ENCODE measurements around the gene NCOA4.
"Not testable (repeated sequence)": the region's sequence is repeated elsewhere in the genome, so short reads cannot be mapped to it uniquely, and the experiment has no call there.

NCOA4 gene

GRCh38 chr10:46052057-46052790, 21.8 kb upstream of the NCOA4 start:
- DNase-seq (ENCODE audit: low spot score): no peak

DNA sequence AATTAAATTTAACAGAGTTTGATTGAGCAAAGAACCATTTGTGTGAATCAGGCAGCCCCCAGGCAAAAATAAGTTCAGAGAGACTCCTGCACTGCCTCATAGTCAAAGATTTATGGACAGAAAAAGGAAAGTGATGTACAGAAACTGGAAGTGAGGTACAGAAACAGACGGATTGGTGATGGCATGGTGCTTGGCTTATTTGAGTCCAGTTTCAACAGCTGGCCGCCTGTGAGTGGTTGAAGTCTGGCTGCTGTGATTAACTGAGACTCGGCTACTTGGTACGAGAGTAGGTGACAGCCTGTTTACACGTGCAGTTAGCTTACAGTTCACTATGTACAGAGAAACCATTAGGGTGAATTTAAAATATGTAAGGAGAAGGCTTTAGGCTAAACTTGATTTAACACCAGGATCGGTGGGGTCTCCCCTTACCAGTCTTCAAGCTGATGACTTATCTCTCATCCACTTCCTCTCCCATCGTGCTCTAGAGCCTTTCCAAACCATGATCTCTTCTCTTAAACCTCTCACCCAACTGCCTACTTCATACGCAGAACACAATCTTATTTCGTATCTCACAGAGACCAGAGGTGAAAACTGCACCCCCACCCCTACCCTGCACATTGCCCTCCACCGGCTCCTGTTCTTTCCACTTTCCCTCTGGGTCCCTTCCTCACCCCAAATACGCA, 20.7 kb upstream of the NCOA4 start:
- DNase-seq (ENCODE audit: low spot score): peak; percentile 13

- DNase-seq (ENCODE audit: low spot score): not testable (repeated sequence)
Observed at GRCh38 chr10:46049497-46049831, 19.0 kb upstream of the NCOA4 start.

DNA sequence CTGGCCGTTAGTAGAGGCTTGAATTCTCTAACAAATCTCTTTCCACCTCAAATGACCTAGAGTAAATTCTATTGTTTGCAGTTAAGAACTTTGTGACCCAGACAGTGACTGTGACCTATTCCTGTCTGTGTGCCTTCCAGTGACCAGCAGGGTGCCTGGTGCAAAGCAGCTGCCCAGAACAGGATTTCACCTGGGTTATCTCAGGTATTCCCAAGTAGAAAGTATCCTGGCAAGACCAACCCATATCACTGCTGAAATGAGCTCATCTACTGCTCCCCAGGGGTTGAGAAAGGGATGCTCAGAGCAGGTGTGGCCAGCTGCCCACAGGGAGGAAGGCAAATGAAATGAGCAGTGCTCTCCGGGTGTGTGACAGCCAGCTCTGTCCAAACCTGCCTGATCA, 17.7 kb upstream of the NCOA4 start:
- DNase-seq (ENCODE audit: low spot score): no peak

GRCh38 chr10:46046261-46046660, 15.8 kb upstream of the NCOA4 start, which contains the start of gene MSMB:
Gene MSMB, minus strand, starts transcription at chr10:46046269. Its CDS starts 32 bp downstream, at chr10:46046237.
- no peak for DNase-seq (ENCODE audit: low spot score)

DNA sequence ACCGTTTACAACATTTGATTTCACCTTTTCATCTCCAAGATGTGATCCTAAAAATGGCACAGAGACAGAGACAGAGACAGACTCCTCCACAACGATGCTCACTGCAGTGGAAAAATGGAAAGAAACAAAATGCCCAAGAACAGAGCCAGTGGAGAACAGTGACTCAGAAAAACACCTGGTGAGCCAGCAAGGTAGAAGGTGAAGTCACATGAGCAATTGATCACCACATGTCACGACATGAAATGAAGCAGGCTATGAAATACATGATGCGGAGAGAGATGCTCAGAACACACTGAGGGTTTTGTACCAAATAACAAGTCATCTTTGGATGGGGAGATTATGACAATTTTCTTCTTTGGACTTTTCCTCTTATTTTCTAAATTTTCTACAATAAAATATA, 12.1 kb upstream of the NCOA4 start:
- no peak for DNase-seq (ENCODE audit: low spot score)

DNA sequence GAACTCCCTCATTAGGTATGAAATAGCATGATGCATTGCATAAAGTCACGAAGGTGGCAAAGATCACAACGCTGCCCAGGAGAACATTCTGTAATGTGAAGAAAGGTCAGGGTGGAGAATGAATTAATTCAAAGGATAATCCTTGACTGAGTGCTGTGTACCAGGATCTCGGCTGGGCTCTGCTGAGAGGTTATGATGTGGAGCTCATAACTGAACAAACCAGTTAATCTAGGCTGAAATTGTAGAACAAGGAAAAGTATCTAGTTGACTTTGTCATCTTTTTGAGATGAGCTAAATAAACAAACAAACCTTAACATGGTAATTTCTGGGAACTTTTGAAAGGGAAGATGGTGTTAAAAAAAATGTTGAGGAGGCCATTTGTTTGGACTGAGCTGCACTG, 9.6 kb upstream of the NCOA4 start:
- DNase-seq (ENCODE audit: low spot score): no peak

GRCh38 chr10:46037107-46037825, 6.8 kb upstream of the NCOA4 start:
- DNase-seq (ENCODE audit: low spot score): no peak

GRCh38 chr10:46035923-46036849, 5.8 kb upstream of the NCOA4 start:
- DNase-seq (ENCODE audit: low spot score): no peak

GRCh38 chr10:46033602-46034011, 3.2 kb upstream of the NCOA4 start:
- no peak for DNase-seq (ENCODE audit: low spot score)

GRCh38 chr10:46031648-46032532, 1.5 kb upstream of the NCOA4 start:
- DNase-seq (ENCODE audit: low spot score): peak; percentile 20

- peak; percentile 42 for DNase-seq (ENCODE audit: low spot score)
Observed at GRCh38 chr10:46029461-46030030, 877 bp downstream of the NCOA4 start.

- DNase-seq (ENCODE audit: low spot score): peak; percentile 86
Observed at GRCh38 chr10:46028584-46029460, 1.6 kb downstream of the NCOA4 start.

DNA sequence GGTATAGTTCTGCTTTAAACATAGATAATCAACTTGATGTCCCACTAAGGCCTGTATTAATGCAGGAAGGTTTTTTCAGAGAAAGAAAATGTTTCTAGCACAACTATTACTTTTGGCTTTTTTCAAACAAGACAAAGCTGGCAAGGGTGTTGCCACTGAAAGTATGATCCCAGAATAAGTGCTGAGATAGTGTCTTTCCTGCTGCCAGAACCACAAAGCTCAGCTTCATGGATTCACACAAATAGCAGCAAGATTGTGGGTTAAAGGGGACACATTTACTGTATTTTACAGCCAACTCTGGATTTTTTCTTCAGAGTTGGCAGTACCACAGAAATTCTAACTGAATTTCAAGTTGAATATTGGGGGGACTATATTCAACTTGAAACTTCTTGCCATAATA, 4.3 kb downstream of the NCOA4 start:
- peak; percentile 11 for DNase-seq (ENCODE audit: low spot score)

GRCh38 chr10:46025406-46025805, 5.0 kb downstream of the NCOA4 start:
- DNase-seq (ENCODE audit: low spot score): peak; percentile 47

DNA sequence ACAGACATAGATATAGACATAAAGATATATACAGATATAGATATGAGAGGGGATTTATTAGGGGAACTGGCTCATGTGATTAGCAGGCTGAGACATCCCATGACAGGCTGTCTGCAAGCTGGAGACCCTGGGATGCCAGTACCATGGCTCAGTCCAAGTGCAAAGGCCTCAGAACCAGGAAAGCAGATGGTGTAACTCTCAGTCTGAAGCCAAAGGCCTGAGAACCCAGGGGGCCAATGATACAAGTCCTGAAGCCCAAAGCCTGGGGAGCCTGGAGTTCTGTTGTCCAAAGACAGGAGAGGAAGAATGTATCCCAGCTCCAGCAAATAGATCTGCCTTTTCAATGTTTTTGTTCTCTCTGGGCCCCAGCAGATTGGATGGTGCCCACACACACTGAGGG, 5.5 kb downstream of the NCOA4 start:
- no peak for DNase-seq (ENCODE audit: low spot score)

DNA sequence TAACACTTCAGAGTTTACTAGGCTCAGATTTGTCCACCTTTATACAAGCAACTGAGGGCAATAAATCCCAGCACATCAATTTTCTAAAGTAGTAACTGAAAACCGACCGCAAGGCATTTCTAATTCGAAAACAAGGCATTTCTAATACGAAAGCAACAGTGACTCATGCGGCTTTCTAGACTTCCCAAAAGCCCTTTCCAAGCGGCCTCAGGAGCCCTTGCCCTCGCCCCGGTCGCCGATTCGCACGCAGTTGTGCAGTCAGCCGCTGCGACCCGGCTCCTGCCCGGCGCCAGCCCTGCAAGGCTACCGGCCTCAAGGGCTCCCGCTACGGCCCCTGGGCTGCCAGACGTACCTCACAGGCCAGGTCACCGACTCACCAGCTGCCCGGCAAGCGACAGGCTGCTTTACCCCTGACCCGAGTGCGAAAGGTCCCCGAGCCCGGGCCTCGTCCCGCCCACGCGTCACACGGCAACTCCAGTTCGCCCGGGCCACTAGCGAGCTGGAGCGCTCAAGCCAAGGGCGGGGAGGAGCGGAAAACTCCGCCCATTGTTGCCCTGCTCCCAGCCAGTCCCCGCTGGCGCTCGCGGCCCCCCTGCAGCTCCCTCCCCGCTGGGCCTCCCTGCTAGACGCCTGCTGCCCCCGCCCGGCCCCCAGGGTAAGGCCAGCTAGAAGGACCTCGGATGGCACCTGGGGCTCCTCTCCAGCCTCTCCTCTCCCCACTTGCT, 7.3 kb downstream of the NCOA4 start:
- DNase-seq (ENCODE audit: low spot score): peak; percentile 96

GRCh38 chr10:46020344-46020657, 10.1 kb downstream of the NCOA4 start:
- peak; percentile 42 for DNase-seq (ENCODE audit: low spot score)
